Right lobe of liver (tissue), 6 donors: Measurements from ENCODE around the gene VNN1. TPM values are rescaled to one million over a fixed set of nuclear protein-coding genes. Genes with fewer than 3 reads are reported as not detected.
"Not testable (repeated sequence)": the region's sequence is repeated elsewhere in the genome, so short reads cannot be mapped to it uniquely, and the experiment has no call there.

ENCODE experiments used
- ATAC-seq, 4 donors: fragments of 200-7000 bp; cut with Tn5 transposase; one replicate each; pipeline ENCODE4 v1.9.1; 2020; ENCODE audit warnings: mild to moderate bottlenecking in 4 of 4, moderate library complexity in 4 of 4
- DNase-seq, 3 donors: peaks; one replicate each; pipeline ENCODE4 v3.0.0-alpha.2; 2020
- H3K27ac ChIP-seq, 3 donors: fragments of 200-600 bp; one replicate each; pipeline ENCODE4 v1.8.0; 2022
- H3K27me3 ChIP-seq, 2 donors: fragments of 200-600 bp; one replicate each; pipeline ENCODE4 v1.8.0; 2022
- H3K36me3 ChIP-seq, 4 donors: fragments of 200-600 bp; sonication (generic) in 1 of 4; one replicate each; pipeline versions ENCODE4 v1.5.1 to v1.8.0; 2017 to 2022; ENCODE audit warnings: control low read depth in 1 of 4
- H3K4me1 ChIP-seq, 4 donors: fragments of 200-600 bp; sonication (generic) in 1 of 4; one replicate each; pipeline versions ENCODE4 v1.5.1 to v1.8.0; 2017 to 2022; ENCODE audit warnings: control low read depth in 1 of 4
- H3K4me3 ChIP-seq, 3 donors: fragments of 200-600 bp; one replicate each; pipeline ENCODE4 v1.8.0; 2022
- H3K9me3 ChIP-seq, 4 donors: fragments of 200-600 bp; sonication (generic) in 1 of 4; one replicate each; pipeline versions ENCODE4 v1.5.1 to v1.8.0; 2017 to 2022; ENCODE audit warnings: control low read depth in 1 of 4
- CTCF ChIP-seq, 4 donors: fragments of 200-600 bp in 3 of 4; fragments of 450-650 bp in 1 of 4; IDR thresholded peaks; one replicate each; pipeline versions ENCODE4 v1.5.1 to v1.8.0; 2016 to 2022; ENCODE audit warnings: antibody characterized with exemption in 4 of 4, mild to moderate bottlenecking in 2 of 4
- POLR2A ChIP-seq: fragments of 450-650 bp; IDR thresholded peaks from one replicate; pipeline ENCODE4 v1.6.1; 2017; ENCODE audit warnings: antibody characterized with exemption, mild to moderate bottlenecking
- WGBS: methylation state at CpG from one replicate; pipeline ENCODE4 v1.1.6; 2018; ENCODE audit warnings: low coverage, low lambda C conversion rate; ENCODE audit not compliant: insufficient coverage; ENCODE audit errors: missing lambda C conversion rate; 5-methylcytosine and 5-hydroxymethylcytosine counted together
- intact Hi-C, 2 donors: fragments of 100-400 bp; cut with DNase I; formaldehyde crosslinking; loops; one replicate each; pipeline versions ENCODE4 v1.11.2 to v1.14.1; 2022
- total RNA-seq, 6 experiments: library from RNA; depleted of rRNA in 2 of 6; stranded (reverse); fragments of >200 nt in 2 of 6; fragmentation: NEBNext Ultra II Directional in 3 of 6; extraction: Animal tissue kit (Norgen Biotek cat#: 25700) in 3 of 6; gene quantifications; one replicate each; pipeline versions ENCODE4 v1.1.0 to v1.2.4, GENCODE V29; 2016 to 2023
- donor health status: DM: no; HTN: yes; CAD: no.
- donor health status: DM: no; HTN: no; CAD: no.
- donor health status: DM: no; HTN: no; CAD: no.
- donor health status: DM: no; HTN: yes; CAD: no.
- donor health status: DM: no; HTN: yes; CAD: no.

Gene VNN1
- total RNA-seq, 6 experiments from 2014 or later = 21.6 to 364 (median 96.0) TPM

DNA sequence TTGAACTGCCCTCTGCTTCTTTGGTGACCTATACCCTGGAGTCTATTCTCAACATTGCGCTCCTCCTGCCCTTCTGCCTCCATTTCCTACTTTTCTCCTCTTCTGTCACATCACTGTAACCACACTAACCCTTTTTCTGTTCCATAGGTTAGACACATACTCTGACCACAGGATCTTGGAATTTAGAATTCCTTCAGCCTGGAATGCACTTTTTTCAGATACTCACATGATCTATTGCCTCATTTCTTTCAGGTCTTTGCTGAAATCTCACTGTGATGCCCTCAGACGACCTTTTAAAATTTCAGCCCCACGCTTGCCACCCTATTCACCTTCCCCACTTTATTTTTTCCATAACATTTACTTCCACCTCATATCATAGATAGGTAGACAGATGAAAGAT lies 5.1 kb downstream of the VNN1 start:
- TF ChIP-seq POLR2A (no peak), CTCF (IDR thresholded peaks at IDR 0.05) (no peak)
- Histone ChIP-seq H3K4me1 (peaks cover 0 to 15% (median 0%) of the 10 kb centered on the region in 4 donors), H3K27ac (no peak overlapping the region), H3K27me3 (no peaks in the 10 kb centered on the region), H3K9me3 (no peaks in the 10 kb centered on the region), H3K36me3 (no peaks in the 10 kb centered on the region), H3K4me3 (no peak overlapping the region)
- intact Hi-C loops = no loop called here
- no peak for ATAC-seq
- 79% methylated on average over 3 of the region's 3 CpGs for WGBS
- DNase-seq = no peak

DNA sequence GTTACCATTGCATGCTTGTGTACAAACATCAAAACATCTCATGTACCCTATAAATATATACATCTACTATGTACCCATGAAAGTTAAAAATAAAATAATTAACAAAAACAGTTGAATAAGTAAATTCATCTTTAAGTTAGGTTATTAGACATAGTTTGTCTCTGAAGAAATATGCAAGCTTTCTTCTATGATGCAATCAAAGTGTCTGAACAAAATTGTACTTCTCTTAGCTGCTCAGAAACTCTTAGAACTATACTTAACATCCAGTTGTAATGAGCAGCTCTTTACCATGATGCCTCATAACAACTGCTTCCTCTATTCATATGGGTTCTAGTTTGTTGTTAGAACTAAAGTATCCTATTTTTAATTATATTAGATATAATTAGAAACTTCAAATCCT lies 5.9 kb downstream of the VNN1 start:
- H3K36me3 ChIP-seq = no peaks in the 10 kb centered on the region
- no peaks in the 10 kb centered on the region for H3K27me3 ChIP-seq
- no peak for TF ChIP-seq CTCF (IDR thresholded peaks at IDR 0.05)
- TF ChIP-seq POLR2A = no peak
- no peak for ATAC-seq
- no peaks in the 10 kb centered on the region for H3K9me3 ChIP-seq
- no peak overlapping the region for H3K4me3 ChIP-seq
- H3K4me1 ChIP-seq = peaks cover 0 to 10% (median 0%) of the 10 kb centered on the region in 4 donors
- intact Hi-C loops = no loop called here
- DNase-seq = no peak
- no peak overlapping the region for H3K27ac ChIP-seq

DNA sequence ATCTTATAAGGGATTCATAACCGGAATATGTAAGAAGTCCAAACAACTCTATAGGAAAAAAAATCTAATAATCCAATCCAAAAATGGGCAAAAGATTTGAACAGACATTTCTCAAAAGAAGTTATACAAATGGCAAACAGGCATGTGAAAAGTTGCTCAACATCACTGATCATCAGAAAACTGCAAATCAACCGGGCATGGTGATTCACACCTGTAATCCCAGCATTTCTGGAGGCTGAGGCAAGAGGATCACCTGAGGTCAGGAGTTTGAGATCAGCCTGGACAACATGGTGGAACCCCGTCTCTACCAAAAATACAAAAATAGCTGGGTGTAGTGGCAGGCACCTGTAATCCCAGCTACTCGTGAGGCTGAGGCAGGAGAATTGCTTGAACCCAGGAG lies 7.1 kb downstream of the VNN1 start:
- H3K27ac ChIP-seq, ATAC-seq, DNase-seq, H3K4me3 ChIP-seq, H3K36me3 ChIP-seq, H3K9me3 ChIP-seq, H3K27me3 ChIP-seq, H3K4me1 ChIP-seq, intact Hi-C loops: not testable (repeated sequence)
- WGBS = 85% methylated on average over 3 of the region's 4 CpGs

DNA sequence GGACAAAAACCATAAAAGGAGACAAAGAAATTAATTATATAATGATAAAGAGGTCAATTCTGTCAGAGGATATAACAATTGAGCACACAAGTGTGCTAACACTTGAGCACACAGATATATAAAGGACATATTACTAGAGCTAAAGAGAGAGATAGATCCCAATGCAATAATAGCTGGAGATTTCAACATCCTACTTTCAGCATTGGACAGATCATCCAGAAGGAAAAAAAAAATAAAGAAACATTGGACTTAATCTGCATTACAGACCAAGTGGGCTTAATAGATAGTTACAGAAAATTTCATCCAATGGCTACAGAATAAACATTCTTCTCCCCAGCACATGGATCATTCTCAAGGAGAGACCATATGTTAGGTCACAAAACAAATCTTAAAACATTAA lies 9.9 kb downstream of the VNN1 start:
- DNase-seq (no peak), ATAC-seq (peak in 3 of 4 donors; percentile 33 to 49 (median 35))
- Histone ChIP-seq H3K27ac (no peak overlapping the region), H3K4me1 (no peaks in the 10 kb centered on the region), H3K4me3 (no peak overlapping the region), H3K36me3 (no peaks in the 10 kb centered on the region), H3K9me3 (no peaks in the 10 kb centered on the region), H3K27me3 (no peaks in the 10 kb centered on the region)
- TF ChIP-seq POLR2A (no peak), CTCF (IDR thresholded peaks at IDR 0.05) (no peak)
- intact Hi-C loops = no loop called here

DNA sequence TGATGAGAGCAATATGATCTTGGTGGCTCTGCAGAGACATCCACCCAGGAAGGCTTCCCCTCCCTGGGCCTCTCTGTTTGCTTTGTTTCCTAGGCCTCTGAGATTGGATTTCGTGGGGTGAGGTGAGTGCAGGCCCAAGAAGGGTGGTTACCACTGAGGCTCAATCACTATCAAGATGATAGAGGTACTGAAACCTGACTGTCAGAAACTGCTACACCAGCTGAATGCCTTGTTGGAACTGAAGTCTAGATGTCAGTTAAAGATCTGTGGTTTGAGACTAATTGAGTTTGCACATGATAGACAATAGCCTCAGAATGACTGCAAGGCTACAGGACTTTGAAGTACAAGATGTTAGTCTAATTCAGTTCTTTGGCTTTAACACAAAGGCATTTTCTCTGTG lies 15.2 kb downstream of the VNN1 start:
- ATAC-seq = no peak
- WGBS = no CpG with 5 or more reads among the region's 1 CpG
- TF ChIP-seq CTCF (IDR thresholded peaks at IDR 0.05) = no peak
- no peak for TF ChIP-seq POLR2A
- no peaks in the 10 kb centered on the region for H3K27me3 ChIP-seq
- H3K36me3 ChIP-seq = no peaks in the 10 kb centered on the region
- intact Hi-C loops = no loop called here
- peaks cover 0 to 1% (median 0%) of the 10 kb centered on the region in 4 donors for H3K4me1 ChIP-seq
- H3K27ac ChIP-seq = no peak overlapping the region
- no peak for DNase-seq
- no peaks in the 10 kb centered on the region for H3K9me3 ChIP-seq
- H3K4me3 ChIP-seq = no peak overlapping the region
